Activated CD8-positive, alpha-beta T cell treated with anti-CD3 and anti-CD28 coated beads for 36 hours (primary cell): Measurements from ENCODE around the gene DPF3. TPM values are rescaled to one million over a fixed set of nuclear protein-coding genes. Genes with fewer than 3 reads are reported as not detected.

Experiments used
- ATAC-seq: fragments of 200-7000 bp; cut with Tn5 transposase; one replicate; pipeline ENCODE4 v1.10.0; 2021; ENCODE audit warnings: mild to moderate bottlenecking, moderate library complexity
- CTCF ChIA-PET: fragments of 350-600 bp; sonication (Branson Sonifier 250); formaldehyde crosslinking; loops from one replicate; lab custom pipeline; 2021; ENCODE audit warnings: antibody characterized with exemption; lab: Charles Lee
- POLR2A ChIA-PET: fragments of 350-600 bp; sonication (Branson Sonifier 250); formaldehyde crosslinking; loops from one replicate; lab custom pipeline; 2021; ENCODE audit warnings: antibody characterized with exemption; lab: Charles Lee
- DNase-seq: peaks from one replicate; pipeline ENCODE4 v3.0.0-alpha.2; 2020
- H3K27ac Mint-ChIP-seq: one replicate; pipeline ENCODE4 v1.8.0; 2021; ENCODE audit warnings: mild to moderate bottlenecking, mixed read lengths
- H3K27me3 Mint-ChIP-seq: one replicate; pipeline ENCODE4 v1.8.0; 2021; ENCODE audit warnings: mixed read lengths
- H3K36me3 Mint-ChIP-seq: one replicate; pipeline ENCODE4 v1.8.0; 2021; ENCODE audit warnings: low read depth, mixed read lengths
- H3K4me1 Mint-ChIP-seq: one replicate; pipeline ENCODE4 v1.8.0; 2021; ENCODE audit warnings: low read depth, mixed read lengths
- H3K4me3 Mint-ChIP-seq: one replicate; pipeline ENCODE4 v1.8.0; 2021; ENCODE audit warnings: mild to moderate bottlenecking, moderate library complexity, mixed read lengths
- H3K9me3 Mint-ChIP-seq: one replicate; pipeline ENCODE4 v1.8.0; 2021; ENCODE audit warnings: mixed read lengths
- intact Hi-C: fragments of 100-400 bp; cut with micrococcal nuclease; formaldehyde crosslinking; loops from one replicate; pipeline ENCODE4 v1.10.0; 2022
- total RNA-seq, 2 experiments: library from RNA; stranded (reverse); gene quantifications; one replicate each; pipeline ENCODE4 v1.2.3, GENCODE V29; 2021
- TF ChIP-seq, protein P1 (sequence below): fragments of 200-600 bp; IDR thresholded peaks from one replicate; pipeline ENCODE4 v1.8.0; 2022; ENCODE audit warnings: antibody characterized with exemption, mild to moderate bottlenecking

Gene DPF3
- total RNA-seq, 2 experiments from 2014 or later, result 0.13 to 0.54 TPM

DNA sequence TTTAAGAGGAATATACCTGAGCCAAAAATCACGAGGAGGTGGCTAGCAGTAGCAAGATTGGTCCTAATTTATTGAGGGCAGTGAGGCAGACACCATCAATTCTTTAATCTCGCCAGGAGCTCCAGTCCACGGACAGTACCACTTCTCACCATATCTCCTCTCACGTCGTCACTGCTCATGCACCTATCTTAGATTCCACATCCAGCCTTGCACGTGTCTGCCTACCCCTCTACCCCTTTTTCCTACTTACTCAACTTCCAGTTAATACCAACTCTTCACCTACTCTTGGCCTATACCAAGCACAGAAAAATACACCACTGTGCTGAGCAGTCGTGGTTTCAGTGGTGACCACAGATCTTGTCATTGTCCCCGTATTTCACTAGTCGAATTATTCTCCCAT lies 246.1 kb downstream of the DPF3 start:
- no peak for DNase-seq
- Mint-ChIP-seq H3K9me3 (no peaks in the 10 kb centered on the region), H3K27ac (no peak overlapping the region), H3K27me3 (peaks cover 2% of the 10 kb centered on the region), H3K4me3 (no peak overlapping the region), H3K36me3 (no peaks in the 10 kb centered on the region), H3K4me1 (no peaks in the 10 kb centered on the region)
- CTCF ChIA-PET, result no interaction called here
- ATAC-seq, result no peak
- intact Hi-C loops, result no loop called here
- TF ChIP-seq, protein P1, sequence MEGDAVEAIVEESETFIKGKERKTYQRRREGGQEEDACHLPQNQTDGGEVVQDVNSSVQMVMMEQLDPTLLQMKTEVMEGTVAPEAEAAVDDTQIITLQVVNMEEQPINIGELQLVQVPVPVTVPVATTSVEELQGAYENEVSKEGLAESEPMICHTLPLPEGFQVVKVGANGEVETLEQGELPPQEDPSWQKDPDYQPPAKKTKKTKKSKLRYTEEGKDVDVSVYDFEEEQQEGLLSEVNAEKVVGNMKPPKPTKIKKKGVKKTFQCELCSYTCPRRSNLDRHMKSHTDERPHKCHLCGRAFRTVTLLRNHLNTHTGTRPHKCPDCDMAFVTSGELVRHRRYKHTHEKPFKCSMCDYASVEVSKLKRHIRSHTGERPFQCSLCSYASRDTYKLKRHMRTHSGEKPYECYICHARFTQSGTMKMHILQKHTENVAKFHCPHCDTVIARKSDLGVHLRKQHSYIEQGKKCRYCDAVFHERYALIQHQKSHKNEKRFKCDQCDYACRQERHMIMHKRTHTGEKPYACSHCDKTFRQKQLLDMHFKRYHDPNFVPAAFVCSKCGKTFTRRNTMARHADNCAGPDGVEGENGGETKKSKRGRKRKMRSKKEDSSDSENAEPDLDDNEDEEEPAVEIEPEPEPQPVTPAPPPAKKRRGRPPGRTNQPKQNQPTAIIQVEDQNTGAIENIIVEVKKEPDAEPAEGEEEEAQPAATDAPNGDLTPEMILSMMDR, result no peak
- POLR2A ChIA-PET, result no interaction called here

GRCh38 chr14:72646861-72647528 lies 246.9 kb downstream of the DPF3 start:
- no peak for DNase-seq
- ChIA-PET CTCF (no interaction called here), POLR2A (no interaction called here)
- no peak for ATAC-seq
- Mint-ChIP-seq H3K9me3 (peaks cover 4% of the 10 kb centered on the region), H3K4me3 (no peak overlapping the region), H3K4me1 (no peaks in the 10 kb centered on the region), H3K36me3 (no peaks in the 10 kb centered on the region), H3K27me3 (peaks cover 2% of the 10 kb centered on the region), H3K27ac (no peak overlapping the region)
- TF ChIP-seq, protein P1, result no peak
- intact Hi-C loops, result no loop called here

GRCh38 chr14:72645706-72646105 lies 248.2 kb downstream of the DPF3 start:
- no peak for ATAC-seq
- ChIA-PET CTCF (interaction anchor here (1.2 kb wide), 1 partner anchor 72 kb away, joined by 3 read pairs; no protein-coding TSS in a partner anchor), POLR2A (no interaction called here)
- Mint-ChIP-seq H3K36me3 (no peaks in the 10 kb centered on the region), H3K4me1 (no peaks in the 10 kb centered on the region), H3K27ac (no peak overlapping the region), H3K27me3 (peaks cover 2% of the 10 kb centered on the region), H3K9me3 (peaks cover 5% of the 10 kb centered on the region), H3K4me3 (no peak overlapping the region)
- TF ChIP-seq, protein P1, result no peak
- intact Hi-C loops, result no loop called here
- no peak for DNase-seq

DNA sequence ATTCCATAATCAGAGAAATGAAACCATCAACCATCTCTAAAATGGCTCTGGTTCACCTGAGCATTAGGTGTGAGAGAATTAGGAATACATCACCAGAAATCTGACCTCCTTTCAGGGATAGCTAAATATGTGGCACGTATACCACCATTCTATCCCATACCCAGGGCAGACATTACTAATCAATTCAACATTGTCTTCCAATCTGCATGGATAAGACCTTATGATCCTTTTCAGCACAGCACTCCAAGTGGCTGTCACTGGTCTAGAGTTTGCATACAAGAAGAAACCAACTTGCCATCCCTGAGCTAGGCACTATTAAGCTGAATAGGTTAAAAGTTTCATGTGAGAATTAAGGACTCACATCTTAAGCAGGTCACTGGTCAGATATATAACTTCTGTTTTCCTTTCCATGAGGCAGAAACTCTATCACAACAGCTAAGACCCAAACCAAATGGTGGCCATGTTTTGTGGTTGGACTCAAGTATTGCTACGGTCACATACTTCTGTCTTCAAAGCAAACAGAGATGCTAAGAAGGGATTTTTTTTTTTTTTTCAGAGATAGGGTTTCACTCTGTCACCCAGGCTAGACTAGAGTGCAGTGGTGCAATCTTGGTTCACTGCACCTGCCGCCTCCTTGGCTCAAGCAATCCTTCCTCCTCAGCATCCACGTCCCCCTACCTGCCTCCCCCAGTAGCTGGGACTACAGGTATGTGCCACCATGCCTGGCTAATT lies 249.0 kb downstream of the DPF3 start:
- no peak overlapping the region for H3K27ac Mint-ChIP-seq
- H3K27me3 Mint-ChIP-seq, result peaks cover 2% of the 10 kb centered on the region
- ATAC-seq (no peak), DNase-seq (no peak)
- intact Hi-C loops, result no loop called here
- no peaks in the 10 kb centered on the region for H3K4me1 Mint-ChIP-seq
- no peaks in the 10 kb centered on the region for H3K36me3 Mint-ChIP-seq
- TF ChIP-seq, protein P1, result no peak
- no peak overlapping the region for H3K4me3 Mint-ChIP-seq
- peaks cover 5% of the 10 kb centered on the region for H3K9me3 Mint-ChIP-seq
- ChIA-PET CTCF (interaction anchor here (1.2 to 1.5 kb wide), 3 partner anchors 10 to 73 kb away, joined by 3 to 4 read pairs (median 4); no protein-coding TSS in a partner anchor), POLR2A (interaction anchor here (0.7 kb wide), 1 partner anchor 20 kb away, joined by 3 read pairs; no protein-coding TSS in a partner anchor)

- intact Hi-C loops, result no loop called here
- no peak for ATAC-seq
- no peaks in the 10 kb centered on the region for H3K36me3 Mint-ChIP-seq
- no peaks in the 10 kb centered on the region for H3K4me1 Mint-ChIP-seq
- H3K4me3 Mint-ChIP-seq, result no peak overlapping the region
- ChIA-PET CTCF (interaction anchor here (1.3 to 1.5 kb wide), 2 partner anchors 9 to 13 kb away, joined by 4 read pairs; no protein-coding TSS in a partner anchor), POLR2A (no interaction called here)
- peaks cover 5% of the 10 kb centered on the region for H3K9me3 Mint-ChIP-seq
- no peak for DNase-seq
- TF ChIP-seq, protein P1, result no peak
- H3K27me3 Mint-ChIP-seq, result no peaks in the 10 kb centered on the region
- no peak overlapping the region for H3K27ac Mint-ChIP-seq
Measured at GRCh38 chr14:72644038-72644437, 249.9 kb downstream of the DPF3 start.
